Mucosa of descending colon (tissue), 3 donors: ENCODE data around the gene GLT6D1. TPM values are rescaled to one million over a fixed set of nuclear protein-coding genes. Genes with fewer than 3 reads are reported as not detected.

Experiments
- ATAC-seq: fragments of 200-7000 bp; cut with Tn5 transposase; one replicate; pipeline ENCODE4 v1.9.1; 2020; ENCODE audit warnings: mild to moderate bottlenecking, moderate library complexity
- DNase-seq, 3 donors: peaks; one replicate each; pipeline ENCODE4 v3.0.0-alpha.2; 2020
- H3K36me3 ChIP-seq: fragments of 200-600 bp; one replicate; pipeline ENCODE4 v1.8.0; 2021; ENCODE audit warnings: low read depth, mild to moderate bottlenecking
- H3K4me1 ChIP-seq: fragments of 200-600 bp; one replicate; pipeline ENCODE4 v1.8.0; 2021; ENCODE audit warnings: low read depth, mild to moderate bottlenecking
- H3K4me3 ChIP-seq: fragments of 200-600 bp; one replicate; pipeline ENCODE4 v1.8.0; 2021; ENCODE audit warnings: mild to moderate bottlenecking
- H3K9me3 ChIP-seq: fragments of 200-600 bp; one replicate; pipeline ENCODE4 v1.8.0; 2021; ENCODE audit warnings: mild to moderate bottlenecking
- CTCF ChIP-seq: fragments of 200-600 bp; IDR thresholded peaks from one replicate; pipeline ENCODE4 v1.8.0; 2022; ENCODE audit warnings: antibody characterized with exemption, mild to moderate bottlenecking
- intact Hi-C, 2 donors: fragments of 100-400 bp; cut with DNase I in 1 of 2; cut with micrococcal nuclease in 1 of 2; formaldehyde crosslinking; loops; one replicate each; pipeline versions ENCODE4 v1.11.0 to v1.11.1; 2022; cut with DNase I, micrococcal nuclease
- total RNA-seq, 3 donors: library from RNA; stranded (reverse); fragmentation: NEBNext Ultra II Directional in 2 of 3; extraction: Animal tissue kit (Norgen Biotek cat#: 25700) in 2 of 3; gene quantifications; one replicate each; pipeline versions ENCODE4 v1.2.1 to v1.2.4, GENCODE V29; 2021 to 2023
- donor health status: DM: no; HTN: no; CAD: no; lungs with moderate emphysema.
- donor health status: DM: no; HTN: no; CAD: no.
- donor health status: DM: no; HTN: yes; CAD: no.

GLT6D1 gene
- total RNA-seq, 3 donors from 2014 or later: not detected

GRCh38 chr9:135612437-135612836 lies 26.9 kb downstream of the GLT6D1 start:
- DNase-seq (no peak), ATAC-seq (no peak)
- intact Hi-C loops: no loop called here
- H3K4me1 ChIP-seq: no peaks in the 10 kb centered on the region
- H3K36me3 ChIP-seq: no peaks in the 10 kb centered on the region
- H3K9me3 ChIP-seq: no peaks in the 10 kb centered on the region
- H3K4me3 ChIP-seq: no peak overlapping the region
- TF ChIP-seq CTCF: no peak

GRCh38 chr9:135611875-135612209 lies 27.5 kb downstream of the GLT6D1 start:
- DNase-seq (no peak), ATAC-seq (no peak)
- no peaks in the 10 kb centered on the region for H3K4me1 ChIP-seq
- no peaks in the 10 kb centered on the region for H3K9me3 ChIP-seq
- H3K36me3 ChIP-seq: no peaks in the 10 kb centered on the region
- intact Hi-C loops: no loop called here
- no peak overlapping the region for H3K4me3 ChIP-seq
- no peak for TF ChIP-seq CTCF

GRCh38 chr9:135611142-135611874 lies 28.0 kb downstream of the GLT6D1 start:
- ATAC-seq: no peak
- no peak overlapping the region for H3K4me3 ChIP-seq
- H3K36me3 ChIP-seq: no peaks in the 10 kb centered on the region
- H3K9me3 ChIP-seq: no peaks in the 10 kb centered on the region
- DNase-seq: no peak
- TF ChIP-seq CTCF: no peak
- H3K4me1 ChIP-seq: no peaks in the 10 kb centered on the region
- intact Hi-C loops: no loop called here

GRCh38 chr9:135610290-135611141 lies 28.8 kb downstream of the GLT6D1 start:
- H3K4me3 ChIP-seq: no peak overlapping the region
- no peak for ATAC-seq
- DNase-seq: no peak
- H3K9me3 ChIP-seq: no peaks in the 10 kb centered on the region
- no peak for TF ChIP-seq CTCF
- H3K36me3 ChIP-seq: no peaks in the 10 kb centered on the region
- intact Hi-C loops: no loop called here
- no peaks in the 10 kb centered on the region for H3K4me1 ChIP-seq

GRCh38 chr9:135609366-135609955 lies 29.9 kb downstream of the GLT6D1 start:
- intact Hi-C loops: no loop called here
- TF ChIP-seq CTCF: no peak
- H3K4me3 ChIP-seq: no peak overlapping the region
- H3K9me3 ChIP-seq: no peaks in the 10 kb centered on the region
- H3K36me3 ChIP-seq: no peaks in the 10 kb centered on the region
- no peak for ATAC-seq
- no peak for DNase-seq
- H3K4me1 ChIP-seq: no peaks in the 10 kb centered on the region
